Measurements from ENCODE around the gene TAB2.

DNA sequence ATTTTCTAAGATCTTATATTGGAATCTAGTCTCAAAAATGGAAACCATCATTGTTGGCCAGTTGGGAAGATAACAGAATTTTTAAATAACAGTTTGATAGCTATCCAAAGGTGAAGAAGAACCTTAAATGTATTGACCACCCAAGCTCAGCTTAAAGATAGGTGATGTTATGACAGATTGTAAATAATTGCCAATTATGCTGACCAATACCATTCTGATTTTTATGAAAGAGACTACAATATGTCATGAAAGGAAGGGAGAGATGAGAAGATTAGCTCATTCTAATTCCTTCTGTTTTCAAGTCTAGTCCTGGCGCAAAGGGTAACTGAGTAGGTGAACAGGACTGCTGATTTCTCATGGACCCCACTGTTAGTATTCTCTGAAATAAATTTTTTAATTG, 5.7 kb upstream of the TAB2 start:
- no peak for TF ChIP-seq EP300 (IDR thresholded peaks at IDR 0.05)
- no peak for TF ChIP-seq POLR2A (IDR thresholded peaks at IDR 0.05)
- TF ChIP-seq, protein P1, sequence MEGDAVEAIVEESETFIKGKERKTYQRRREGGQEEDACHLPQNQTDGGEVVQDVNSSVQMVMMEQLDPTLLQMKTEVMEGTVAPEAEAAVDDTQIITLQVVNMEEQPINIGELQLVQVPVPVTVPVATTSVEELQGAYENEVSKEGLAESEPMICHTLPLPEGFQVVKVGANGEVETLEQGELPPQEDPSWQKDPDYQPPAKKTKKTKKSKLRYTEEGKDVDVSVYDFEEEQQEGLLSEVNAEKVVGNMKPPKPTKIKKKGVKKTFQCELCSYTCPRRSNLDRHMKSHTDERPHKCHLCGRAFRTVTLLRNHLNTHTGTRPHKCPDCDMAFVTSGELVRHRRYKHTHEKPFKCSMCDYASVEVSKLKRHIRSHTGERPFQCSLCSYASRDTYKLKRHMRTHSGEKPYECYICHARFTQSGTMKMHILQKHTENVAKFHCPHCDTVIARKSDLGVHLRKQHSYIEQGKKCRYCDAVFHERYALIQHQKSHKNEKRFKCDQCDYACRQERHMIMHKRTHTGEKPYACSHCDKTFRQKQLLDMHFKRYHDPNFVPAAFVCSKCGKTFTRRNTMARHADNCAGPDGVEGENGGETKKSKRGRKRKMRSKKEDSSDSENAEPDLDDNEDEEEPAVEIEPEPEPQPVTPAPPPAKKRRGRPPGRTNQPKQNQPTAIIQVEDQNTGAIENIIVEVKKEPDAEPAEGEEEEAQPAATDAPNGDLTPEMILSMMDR (IDR thresholded peaks at IDR 0.05) = no peak

All from suprapubic skin (tissue), 3 donors.